GM19468 (cell line): ENCODE data around the gene ZNF277.
"Not testable (repeated sequence)": the region's sequence is repeated elsewhere in the genome, so short reads cannot be mapped to it uniquely, and the experiment has no call there.

Source experiments
- ATAC-seq: cut with Tn5 transposase; IDR thresholded peaks from one replicate; pipeline ENCODE4 v1.9.1; 2021; ENCODE audit warnings: mild to moderate bottlenecking, moderate library complexity, moderate number of reproducible peaks; ENCODE audit not compliant: unreplicated experiment; ENCODE audit errors: extremely low read depth

The ZNF277 gene

GRCh38 chr7:112282476-112283188 is 76.1 kb downstream of the ZNF277 start:
- ATAC-seq, result no peak

DNA sequence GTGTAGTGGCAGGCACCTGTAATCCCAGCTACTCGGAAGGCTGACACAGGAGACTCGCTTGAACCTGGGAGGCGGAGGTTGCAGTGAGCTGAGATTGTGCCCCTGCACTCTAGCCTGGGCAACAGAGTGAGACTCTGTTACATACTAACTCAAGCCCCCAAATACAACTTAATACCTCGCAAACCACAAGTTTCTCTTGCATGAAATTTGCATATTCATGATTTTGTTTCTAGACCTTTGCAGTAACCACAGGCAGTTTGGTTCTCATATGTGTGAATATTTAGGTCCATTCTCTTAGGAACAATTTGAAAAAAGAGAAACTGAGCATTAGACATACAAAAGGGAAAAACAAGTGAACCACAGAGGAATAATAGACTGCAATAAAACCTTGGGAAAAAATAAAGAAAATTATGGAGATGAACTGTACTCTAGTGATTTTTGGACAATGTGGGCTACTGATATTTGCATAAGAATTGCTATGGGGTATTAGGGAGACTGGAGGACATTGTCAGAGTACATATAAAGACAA is 77.0 kb downstream of the ZNF277 start:
- ATAC-seq, result peak; percentile 53

GRCh38 chr7:112286250-112287086 is 80.0 kb downstream of the ZNF277 start:
- peak; percentile 69 for ATAC-seq

GRCh38 chr7:112288301-112288700 is 81.8 kb downstream of the ZNF277 start:
- no peak for ATAC-seq

GRCh38 chr7:112290065-112290464 is 83.6 kb downstream of the ZNF277 start:
- ATAC-seq, result no peak

DNA sequence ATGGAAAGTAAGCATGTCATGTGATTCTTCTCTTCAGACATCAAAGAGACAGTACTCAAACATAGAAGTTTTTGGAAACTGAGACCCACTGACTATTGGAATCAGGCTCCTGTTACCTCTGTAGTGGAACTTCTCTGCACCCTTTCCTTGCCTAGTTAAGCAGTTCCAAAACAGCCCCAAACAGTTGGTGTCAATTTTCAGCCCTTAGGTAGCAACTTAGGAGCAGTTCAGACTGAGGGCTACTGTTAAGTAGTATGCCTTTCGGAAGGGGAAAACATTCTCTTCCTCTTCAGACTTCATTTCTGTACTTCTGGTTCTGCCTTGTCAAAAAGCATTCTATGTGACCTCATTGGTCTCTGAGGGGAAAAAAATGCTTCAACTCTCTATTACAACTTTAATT is 85.7 kb downstream of the ZNF277 start:
- no peak for ATAC-seq

DNA sequence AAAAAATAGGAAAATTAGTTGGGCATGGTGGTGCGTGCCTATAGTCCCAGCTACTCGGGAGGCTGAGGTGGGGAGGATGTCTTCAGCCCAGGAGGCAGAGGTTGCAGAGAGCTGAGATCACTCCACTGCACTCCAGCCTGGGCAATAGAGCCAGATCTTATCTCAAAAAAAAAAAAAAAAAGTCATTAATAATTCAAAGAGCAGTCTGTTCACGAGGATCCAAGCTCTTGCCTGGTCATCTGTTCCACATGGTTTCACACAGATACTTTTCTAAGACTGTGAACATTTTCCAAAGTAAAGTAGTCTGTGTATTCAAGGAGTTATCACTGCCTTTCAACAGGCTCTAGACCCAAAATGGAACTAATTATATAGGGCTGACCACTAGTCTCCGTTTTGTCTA is 86.9 kb downstream of the ZNF277 start:
- ATAC-seq, result no peak

- no peak for ATAC-seq
Measured at GRCh38 chr7:112296432-112296831, 89.9 kb downstream of the ZNF277 start.

DNA sequence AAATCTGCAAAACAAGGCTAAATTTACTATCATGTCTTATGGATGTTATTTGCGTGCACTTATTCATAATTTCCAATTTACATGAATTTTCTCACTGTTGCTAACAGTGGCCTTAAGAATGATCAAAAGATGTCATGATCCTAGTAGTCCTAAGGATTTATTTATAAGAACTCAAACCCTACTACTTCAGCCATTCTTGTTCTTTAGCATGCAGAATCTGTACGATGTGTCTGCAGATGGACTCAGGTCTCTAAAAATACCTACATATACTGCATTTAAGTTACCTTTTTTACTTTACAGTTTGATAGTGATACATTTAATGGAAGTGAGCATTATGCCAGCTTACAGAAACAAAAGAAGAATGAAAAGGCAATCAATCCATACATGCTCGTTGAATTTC is 91.2 kb downstream of the ZNF277 start:
- ATAC-seq, result no peak

GRCh38 chr7:112298543-112299100 is 92.1 kb downstream of the ZNF277 start:
- no peak for ATAC-seq

DNA sequence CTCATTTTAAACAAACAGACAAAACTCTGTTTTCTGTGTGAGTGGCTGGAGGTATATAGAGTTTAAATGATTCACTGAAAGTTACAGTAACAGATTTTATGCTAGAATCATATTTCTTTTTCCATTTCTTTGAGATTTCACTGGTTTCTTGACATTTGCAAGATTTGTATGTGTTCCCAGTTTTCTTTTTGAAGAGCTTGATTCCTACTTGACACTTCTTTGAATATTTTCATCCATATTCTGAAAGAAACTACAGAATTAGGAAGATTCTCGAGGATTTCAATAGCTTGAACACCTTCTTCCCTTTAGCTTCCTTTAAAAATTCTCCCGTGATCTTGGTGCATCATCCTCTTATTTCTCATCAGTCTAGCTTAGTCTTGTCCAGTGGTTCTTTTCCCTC is 93.6 kb downstream of the ZNF277 start:
- ATAC-seq, result no peak

GRCh38 chr7:112300831-112301407 is 94.4 kb downstream of the ZNF277 start:
- ATAC-seq, result no peak

- no peak for ATAC-seq
Measured at GRCh38 chr7:112302566-112302965, 96.1 kb downstream of the ZNF277 start.

DNA sequence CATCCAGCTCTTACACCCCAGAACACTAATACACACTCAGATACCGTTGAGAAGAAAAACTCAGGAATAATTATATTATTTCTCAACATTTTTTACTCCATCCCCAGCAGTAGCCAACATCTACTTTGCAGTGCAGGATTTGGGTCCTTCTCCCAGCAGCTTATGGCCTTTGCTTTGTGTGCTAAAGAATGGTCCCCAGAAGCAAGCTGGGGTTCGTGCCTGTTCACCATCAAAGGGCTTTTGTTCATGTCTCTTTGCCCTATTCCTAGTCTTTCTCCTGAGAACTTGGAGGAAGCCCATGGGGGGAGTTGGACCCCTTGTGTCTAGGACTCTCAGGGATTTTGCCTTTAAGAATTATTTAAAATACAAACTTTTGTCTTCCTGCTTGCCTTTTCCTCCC is 100.4 kb downstream of the ZNF277 start:
- no peak for ATAC-seq

GRCh38 chr7:112307506-112307905 is 101.0 kb downstream of the ZNF277 start:
- ATAC-seq, result no peak

DNA sequence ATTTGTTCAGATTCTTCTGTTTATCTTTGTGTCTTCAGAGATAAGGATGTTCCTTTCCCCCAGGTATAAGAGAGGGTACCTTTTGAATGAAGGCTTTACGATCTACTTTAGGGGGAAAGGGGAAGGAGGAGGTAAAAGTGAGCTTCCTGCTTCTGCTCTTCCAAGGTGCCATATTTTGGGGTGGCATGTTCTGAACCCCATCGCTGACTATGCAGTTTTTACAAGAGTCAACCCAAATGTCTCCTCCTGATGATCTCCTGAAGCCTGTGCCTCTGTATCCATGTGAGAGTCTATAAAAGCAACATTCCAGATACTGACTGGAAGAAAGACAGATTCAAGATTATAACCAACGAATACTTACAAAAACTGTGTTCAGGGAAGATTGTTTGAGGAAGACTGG is 102.5 kb downstream of the ZNF277 start:
- no peak for ATAC-seq

DNA sequence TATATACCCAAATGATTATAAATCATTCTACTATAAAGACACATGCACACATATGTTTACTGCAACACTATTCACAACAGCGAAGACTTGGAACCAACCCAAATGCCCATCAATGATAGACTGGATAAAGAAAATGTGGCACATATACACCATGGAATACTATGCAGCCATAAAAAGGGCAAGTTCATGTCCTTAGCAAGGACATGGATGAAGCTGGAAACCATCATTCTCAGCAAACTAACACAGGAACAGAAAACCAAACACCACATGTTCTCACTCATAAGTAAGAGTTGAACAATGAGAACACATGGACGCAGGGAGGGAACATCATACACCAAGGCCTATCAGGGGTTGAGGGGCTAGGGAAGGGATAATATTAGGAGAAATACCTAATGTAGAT is 110.3 kb downstream of the ZNF277 start:
- not testable (repeated sequence) for ATAC-seq

- ATAC-seq, result no peak
Measured at GRCh38 chr7:112322070-112322469, 115.6 kb downstream of the ZNF277 start.

DNA sequence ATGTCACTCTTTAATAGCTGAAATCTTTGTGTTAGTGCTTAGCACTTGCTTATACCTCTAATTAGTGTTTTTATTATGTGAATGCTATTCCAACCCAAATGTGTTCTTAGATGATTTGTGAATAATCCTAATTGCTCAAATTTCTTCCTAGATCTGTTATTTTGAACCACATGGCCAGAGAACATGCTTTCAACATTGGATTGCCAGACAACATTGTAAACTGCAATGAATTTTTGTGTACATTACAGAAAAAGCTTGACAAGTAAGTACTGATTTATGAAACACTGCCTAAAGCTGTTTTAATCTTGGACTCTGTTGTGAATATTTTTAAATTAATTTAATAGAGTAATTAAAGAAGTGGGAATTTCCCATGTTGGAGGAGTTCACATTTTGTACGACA is 121.1 kb downstream of the ZNF277 start:
- no peak for ATAC-seq

- no peak for ATAC-seq
Measured at GRCh38 chr7:112331492-112331891, 125.0 kb downstream of the ZNF277 start.

GRCh38 chr7:112334366-112334765 is 127.9 kb downstream of the ZNF277 start:
- no peak for ATAC-seq
